Fibroblast of skin of right biceps (primary cell): ENCODE measurements around the gene KLC1.
"Not testable (repeated sequence)": the region's sequence is repeated elsewhere in the genome, so short reads cannot be mapped to it uniquely, and the experiment has no call there.

Experiments used
- DNase-seq: peaks from one replicate; pipeline ENCODE4 v3.0.0-alpha.2; 2013

Gene KLC1

GRCh38 chr14:103662591-103662990 is 33.6 kb downstream of the KLC1 start:
- DNase-seq: no peak

GRCh38 chr14:103663506-103663905 is 34.5 kb downstream of the KLC1 start:
- no peak for DNase-seq

- DNase-seq: no peak
These were observed 38.7 kb downstream of the KLC1 start for GRCh38 chr14:103667671-103668070.

- DNase-seq: no peak
These were observed 39.1 kb downstream of the KLC1 start for GRCh38 chr14:103668117-103668516.

GRCh38 chr14:103669370-103669769 is 40.4 kb downstream of the KLC1 start:
- no peak for DNase-seq

- DNase-seq: no peak
These were observed 42.9 kb downstream of the KLC1 start for GRCh38 chr14:103671911-103672310.

- no peak for DNase-seq
These were observed 46.9 kb downstream of the KLC1 start for GRCh38 chr14:103675957-103676356.

GRCh38 chr14:103676881-103677675 is 48.1 kb downstream of the KLC1 start:
- no peak for DNase-seq

- DNase-seq: peak; percentile 25
These were observed 50.3 kb downstream of the KLC1 start for GRCh38 chr14:103679351-103679750.

GRCh38 chr14:103680491-103681231 is 51.6 kb downstream of the KLC1 start:
- no peak for DNase-seq

- DNase-seq: no peak
These were observed 54.1 kb downstream of the KLC1 start for GRCh38 chr14:103683139-103683538.

GRCh38 chr14:103684471-103684870 is 55.5 kb downstream of the KLC1 start:
- no peak for DNase-seq

GRCh38 chr14:103684871-103685270 is 55.9 kb downstream of the KLC1 start:
- DNase-seq: no peak

GRCh38 chr14:103685276-103686211 is 56.5 kb downstream of the KLC1 start:
- DNase-seq: no peak

- peak; percentile 24 for DNase-seq
These were observed 57.9 kb downstream of the KLC1 start for GRCh38 chr14:103686831-103687485.

GRCh38 chr14:103687712-103688111 is 58.7 kb downstream of the KLC1 start:
- DNase-seq: no peak

- DNase-seq: no peak
These were observed 59.4 kb downstream of the KLC1 start for GRCh38 chr14:103688441-103688840.

- no peak for DNase-seq
These were observed 60.2 kb downstream of the KLC1 start for GRCh38 chr14:103688906-103689902.

GRCh38 chr14:103690332-103690731 is 61.3 kb downstream of the KLC1 start:
- no peak for DNase-seq

- DNase-seq: not testable (repeated sequence)
These were observed 62.6 kb downstream of the KLC1 start for GRCh38 chr14:103691655-103692054.

GRCh38 chr14:103692159-103692558 is 63.1 kb downstream of the KLC1 start:
- DNase-seq: no peak
